Smooth muscle cell (in vitro differentiated cells): ENCODE results near the gene SYT7. TPM values are rescaled to one million over a fixed set of nuclear protein-coding genes. Genes with fewer than 3 reads are reported as not detected.

Source experiments
- DNase-seq: peaks from one replicate; lab custom pipeline; 2025; ENCODE audit not compliant: unreplicated experiment; lab: John Stamatoyannopoulos, UW
- H2AFZ ChIP-seq: fragments of 200-600 bp; sonication (generic); 2 replicates; pipeline ENCODE4 v1.6.0; 2016; ENCODE audit warnings: antibody characterized with exemption, low read depth, mild to moderate bottlenecking
- H3F3A ChIP-seq: fragments of 200-600 bp; sonication (generic); 2 replicates; pipeline ENCODE4 v1.6.0; 2017; ENCODE audit warnings: antibody characterized with exemption, low read depth
- H3K27ac ChIP-seq: fragments of 200-600 bp; sonication (generic); 2 replicates; pipeline ENCODE4 v1.5.1; 2016; ENCODE audit warnings: low read depth, mild to moderate bottlenecking
- H3K27me3 ChIP-seq: fragments of 200-600 bp; sonication (generic); 2 replicates; pipeline ENCODE4 v1.6.1; 2016; ENCODE audit warnings: low read depth, mild to moderate bottlenecking
- H3K36me3 ChIP-seq: fragments of 200-600 bp; sonication (generic); 2 replicates; pipeline ENCODE4 v1.5.1; 2016; ENCODE audit warnings: low read depth
- H3K4me1 ChIP-seq: fragments of 200-600 bp; sonication (generic); 2 replicates; pipeline ENCODE4 v1.5.1; 2016; ENCODE audit warnings: low read depth
- H3K4me2 ChIP-seq: fragments of 200-600 bp; sonication (generic); 2 replicates; pipeline ENCODE4 v1.6.0; 2016; ENCODE audit warnings: mild to moderate bottlenecking
- H3K4me3 ChIP-seq: fragments of 200-600 bp; sonication (generic); 2 replicates; pipeline ENCODE4 v1.5.1; 2016; ENCODE audit warnings: mild to moderate bottlenecking
- H3K79me2 ChIP-seq: fragments of 200-600 bp; sonication (generic); 2 replicates; pipeline ENCODE4 v1.6.0; 2016; ENCODE audit warnings: low read depth, mild to moderate bottlenecking
- H3K9ac ChIP-seq: fragments of 200-600 bp; sonication (generic); 2 replicates; pipeline ENCODE4 v1.6.0; 2016; ENCODE audit warnings: low read depth
- H3K9me3 ChIP-seq: fragments of 200-600 bp; sonication (generic); replicated peaks from 2 replicates; pipeline ENCODE4 v1.5.1; 2016; ENCODE audit warnings: low read depth
- H4K20me1 ChIP-seq: fragments of 200-600 bp; sonication (generic); 2 replicates; pipeline ENCODE4 v1.6.0; 2016; ENCODE audit warnings: low read depth
- WGBS: methylation state at CpG from one replicate; pipeline ENCODE4 v1.1.7; 2016; ENCODE audit warnings: low lambda C conversion rate; 5-methylcytosine and 5-hydroxymethylcytosine counted together
- polyA plus RNA-seq: library from polyadenylated mRNA; unstranded; fragments of >200 nt; fragmentation: Nextera tagmentation; extraction: Ambion mirVana; gene quantifications from 2 replicates; pipeline ENCODE4 v1.2.1, GENCODE V29; 2016
- total RNA-seq: library from RNA; depleted of rRNA; stranded (reverse); fragments of >200 nt; gene quantifications from 2 replicates; pipeline ENCODE4 v1.2.3, GENCODE V29; 2014
- TF ChIP-seq, protein P1 (sequence below): fragments of 200-600 bp; sonication (generic); IDR thresholded peaks from 2 replicates; pipeline ENCODE4 v1.5.1; 2017; ENCODE audit warnings: borderline replicate concordance, mild to moderate bottlenecking, antibody characterized with exemption; ENCODE audit not compliant: insufficient read depth, poor library complexity, severe bottlenecking

The SYT7 gene
- total and polyA plus RNA-seq, 2 experiments from 2014 or later, result 0.79 to 4.0 TPM

- Histone ChIP-seq H3K9me3 (no peaks in the 10 kb centered on the region), H3K36me3 (no peaks in the 10 kb centered on the region), H3K4me1 (peaks cover 6% of the 10 kb centered on the region), H4K20me1 (no peaks in the 10 kb centered on the region), H3K27ac (no peak overlapping the region), H3K79me2 (no peaks in the 10 kb centered on the region), H3F3A (no peaks in the 10 kb centered on the region), H3K9ac (no peak overlapping the region), H3K4me3 (no peak overlapping the region), H3K4me2 (no peak overlapping the region), H3K27me3 (no peaks in the 10 kb centered on the region), H2AFZ (no peak overlapping the region)
- TF ChIP-seq, protein P1, sequence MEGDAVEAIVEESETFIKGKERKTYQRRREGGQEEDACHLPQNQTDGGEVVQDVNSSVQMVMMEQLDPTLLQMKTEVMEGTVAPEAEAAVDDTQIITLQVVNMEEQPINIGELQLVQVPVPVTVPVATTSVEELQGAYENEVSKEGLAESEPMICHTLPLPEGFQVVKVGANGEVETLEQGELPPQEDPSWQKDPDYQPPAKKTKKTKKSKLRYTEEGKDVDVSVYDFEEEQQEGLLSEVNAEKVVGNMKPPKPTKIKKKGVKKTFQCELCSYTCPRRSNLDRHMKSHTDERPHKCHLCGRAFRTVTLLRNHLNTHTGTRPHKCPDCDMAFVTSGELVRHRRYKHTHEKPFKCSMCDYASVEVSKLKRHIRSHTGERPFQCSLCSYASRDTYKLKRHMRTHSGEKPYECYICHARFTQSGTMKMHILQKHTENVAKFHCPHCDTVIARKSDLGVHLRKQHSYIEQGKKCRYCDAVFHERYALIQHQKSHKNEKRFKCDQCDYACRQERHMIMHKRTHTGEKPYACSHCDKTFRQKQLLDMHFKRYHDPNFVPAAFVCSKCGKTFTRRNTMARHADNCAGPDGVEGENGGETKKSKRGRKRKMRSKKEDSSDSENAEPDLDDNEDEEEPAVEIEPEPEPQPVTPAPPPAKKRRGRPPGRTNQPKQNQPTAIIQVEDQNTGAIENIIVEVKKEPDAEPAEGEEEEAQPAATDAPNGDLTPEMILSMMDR, result no peak
- 84% methylated on average over 8 of the region's 8 CpGs for WGBS
- no peak for DNase-seq
Measured at GRCh38 chr11:61537326-61537725, 43.5 kb downstream of the SYT7 start.

GRCh38 chr11:61536676-61537270, 44.1 kb downstream of the SYT7 start:
- H3K27me3 ChIP-seq, result no peaks in the 10 kb centered on the region
- H3K4me1 ChIP-seq, result peaks cover 1% of the 10 kb centered on the region
- no peak overlapping the region for H3K9ac ChIP-seq
- no peaks in the 10 kb centered on the region for H3F3A ChIP-seq
- TF ChIP-seq, protein P1, result no peak
- no peaks in the 10 kb centered on the region for H3K9me3 ChIP-seq
- no peaks in the 10 kb centered on the region for H3K36me3 ChIP-seq
- no peak for DNase-seq
- no peak overlapping the region for H3K4me3 ChIP-seq
- 66% methylated on average over 2 of the region's 2 CpGs for WGBS
- H3K79me2 ChIP-seq, result no peaks in the 10 kb centered on the region
- no peaks in the 10 kb centered on the region for H4K20me1 ChIP-seq
- H3K4me2 ChIP-seq, result no peak overlapping the region
- no peak overlapping the region for H3K27ac ChIP-seq
- H2AFZ ChIP-seq, result no peak overlapping the region

- H3K9me3 ChIP-seq, result no peaks in the 10 kb centered on the region
- H3K4me2 ChIP-seq, result no peak overlapping the region
- no peaks in the 10 kb centered on the region for H3F3A ChIP-seq
- 86% methylated on average over 16 of the region's 17 CpGs for WGBS
- H4K20me1 ChIP-seq, result no peaks in the 10 kb centered on the region
- TF ChIP-seq, protein P1, result no peak
- H3K4me1 ChIP-seq, result no peaks in the 10 kb centered on the region
- no peak for DNase-seq
- H3K27ac ChIP-seq, result no peak overlapping the region
- H3K4me3 ChIP-seq, result no peak overlapping the region
- no peaks in the 10 kb centered on the region for H3K27me3 ChIP-seq
- no peak overlapping the region for H2AFZ ChIP-seq
- no peaks in the 10 kb centered on the region for H3K36me3 ChIP-seq
- no peaks in the 10 kb centered on the region for H3K79me2 ChIP-seq
- H3K9ac ChIP-seq, result no peak overlapping the region
Measured at GRCh38 chr11:61535998-61536675, 44.7 kb downstream of the SYT7 start.
